CD4-positive, alpha-beta T cell treated with Interleukin-6 for 4 hours (primary cell): ENCODE measurements around the gene INHBA.

Source experiments
- DNase-seq: peaks from one replicate; pipeline ENCODE4 v3.0.0-alpha.2; 2020; ENCODE audit warnings: mixed read lengths

Gene INHBA

GRCh38 chr7:41710838-41711237 is 7.9 kb upstream of the INHBA start:
- DNase-seq, result no peak

- DNase-seq, result no peak
These were observed 6.7 kb upstream of the INHBA start for GRCh38 chr7:41709621-41710020.

GRCh38 chr7:41708581-41709358 is 5.9 kb upstream of the INHBA start:
- DNase-seq, result no peak

- no peak for DNase-seq
These were observed 3.5 kb upstream of the INHBA start for GRCh38 chr7:41706228-41706930.

GRCh38 chr7:41705109-41705901 is 2.4 kb upstream of the INHBA start:
- peak; percentile 30 for DNase-seq

- DNase-seq, result no peak
These were observed 1.6 kb downstream of the INHBA start for GRCh38 chr7:41701068-41701941.

- no peak for DNase-seq
These were observed 2.8 kb downstream of the INHBA start for GRCh38 chr7:41700044-41700471.

- no peak for DNase-seq
These were observed 3.4 kb downstream of the INHBA start for GRCh38 chr7:41699516-41699915.

- no peak for DNase-seq
These were observed 4.2 kb downstream of the INHBA start for GRCh38 chr7:41698726-41699125.

GRCh38 chr7:41698114-41698513 is 4.8 kb downstream of the INHBA start:
- DNase-seq, result no peak

- DNase-seq, result peak; percentile 9
These were observed 6.5 kb downstream of the INHBA start for GRCh38 chr7:41696323-41696916.

- DNase-seq, result no peak
These were observed 7.1 kb downstream of the INHBA start for GRCh38 chr7:41695661-41696322.

- no peak for DNase-seq
These were observed 8.4 kb downstream of the INHBA start for GRCh38 chr7:41694495-41694894.

- no peak for DNase-seq
These were observed 9.5 kb downstream of the INHBA start for GRCh38 chr7:41693150-41693997.

GRCh38 chr7:41692251-41692650 is 10.6 kb downstream of the INHBA start:
- DNase-seq, result no peak

GRCh38 chr7:41691286-41692190 is 11.4 kb downstream of the INHBA start:
- no peak for DNase-seq

GRCh38 chr7:41689815-41690214 is 13.1 kb downstream of the INHBA start:
- DNase-seq, result no peak

GRCh38 chr7:41688906-41689305 is 14.0 kb downstream of the INHBA start:
- DNase-seq, result no peak

GRCh38 chr7:41688012-41688625 is 14.8 kb downstream of the INHBA start:
- no peak for DNase-seq
